ENCODE measurements around the gene GPBP1. TPM values are rescaled to one million over a fixed set of nuclear protein-coding genes. Genes with fewer than 3 reads are reported as not detected.

GPBP1 gene
- total RNA-seq, 1 experiment from 2014 or later = 100 TPM

- no peak for TF ChIP-seq ZNF425 (CRISPR knock-in tag; conservative IDR thresholded peaks at IDR 0.05)
- no peak for TF ChIP-seq ZNF671 (CRISPR knock-in tag; IDR thresholded peaks at IDR 0.05)
- TF ChIP-seq CTCF (IDR thresholded peaks at IDR 0.05) = no peak
- no peak for TF ChIP-seq IRF2 (CRISPR knock-in tag; IDR thresholded peaks at IDR 0.05; ENCODE audit: borderline replicate concordance, low read depth)
- no peak for TF ChIP-seq CBFB (CRISPR knock-in tag; IDR thresholded peaks at IDR 0.05; ENCODE audit: low read depth)
- no peak for TF ChIP-seq ZNF121 (CRISPR knock-in tag; IDR thresholded peaks at IDR 0.05)
- TF ChIP-seq EMX1 (CRISPR knock-in tag; IDR thresholded peaks at IDR 0.05) = no peak
- TF ChIP-seq E2F1 (CRISPR knock-in tag; IDR thresholded peaks at IDR 0.05) = no peak
- no peak for TF ChIP-seq RELA (CRISPR knock-in tag; IDR thresholded peaks at IDR 0.05; ENCODE audit: borderline replicate concordance)
- no peak for TF ChIP-seq OVOL2 (CRISPR knock-in tag; IDR thresholded peaks at IDR 0.05; ENCODE audit: borderline replicate concordance)
- no peak for TF ChIP-seq ATF2 (CRISPR knock-in tag; IDR thresholded peaks at IDR 0.05; ENCODE audit: borderline replicate concordance, low read depth)
Measured at GRCh38 chr5:57128325-57128724, 45.5 kb upstream of the GPBP1 start (continued).

- H3K4me1 Mint-ChIP-seq = no peaks in the 10 kb centered on the region
- H3K9me3 Mint-ChIP-seq = no peaks in the 10 kb centered on the region
- H3K27ac Mint-ChIP-seq = no peak overlapping the region
- DNase-seq (ENCODE audit: low spot score) (no peak), ATAC-seq (no peak)
- ChIA-PET POLR2A (no interaction called here), CTCF (no interaction called here)
- no peaks in the 10 kb centered on the region for H3K27me3 Mint-ChIP-seq (ENCODE audit: low read depth)
- H3K36me3 Mint-ChIP-seq = no peaks in the 10 kb centered on the region
- H3K4me3 Mint-ChIP-seq = no peak overlapping the region
- no peak for TF ChIP-seq TCF7 (CRISPR knock-in tag; IDR thresholded peaks at IDR 0.05; ENCODE audit: low read depth)
- no peak for TF ChIP-seq ZNF317 (CRISPR knock-in tag; IDR thresholded peaks at IDR 0.05; ENCODE audit: borderline replicate concordance, low read depth)
- no peak for TF ChIP-seq USF1 (CRISPR knock-in tag; IDR thresholded peaks at IDR 0.05)
- no peak for TF ChIP-seq NFE2L1 (CRISPR knock-in tag; IDR thresholded peaks at IDR 0.05)
- TF ChIP-seq ARID4B (CRISPR knock-in tag; IDR thresholded peaks at IDR 0.05; ENCODE audit: borderline replicate concordance) = no peak
- no peak for TF ChIP-seq GTF2I (CRISPR knock-in tag; conservative IDR thresholded peaks at IDR 0.05)
- TF ChIP-seq GRHL2 (CRISPR knock-in tag; IDR thresholded peaks at IDR 0.05; ENCODE audit: insufficient replicate concordance, severe bottlenecking) = no peak
- TF ChIP-seq ZNF423 (CRISPR knock-in tag; IDR thresholded peaks at IDR 0.05) = no peak
- no peak for TF ChIP-seq HMGA2 (CRISPR knock-in tag; IDR thresholded peaks at IDR 0.05)
- no peak for TF ChIP-seq NFYB (CRISPR knock-in tag; conservative IDR thresholded peaks at IDR 0.05; ENCODE audit: low read depth)
- no peak for TF ChIP-seq SMAD4 (CRISPR knock-in tag; IDR thresholded peaks at IDR 0.05)
- no peak for TF ChIP-seq NR2C2 (CRISPR knock-in tag; IDR thresholded peaks at IDR 0.05)
- TF ChIP-seq JUN (CRISPR knock-in tag; IDR thresholded peaks at IDR 0.05) = no peak
- no peak for TF ChIP-seq IRF1 (CRISPR knock-in tag; IDR thresholded peaks at IDR 0.05)
Measured at GRCh38 chr5:57133574-57133973, 40.3 kb upstream of the GPBP1 start.
